ENCODE measurements around the gene MOCS1. TPM values are rescaled to one million over a fixed set of nuclear protein-coding genes. Genes with fewer than 3 reads are reported as not detected.

Gene MOCS1
- total RNA-seq, 2 experiments from 2014 or later = 2.0 to 2.7 TPM

- TF ChIP-seq CTCF (IDR thresholded peaks at IDR 0.05) = no peak
- Mint-ChIP-seq H3K27me3 (peaks cover 6% of the 10 kb centered on the region), H3K36me3 (ENCODE audit: low read depth) (no peaks in the 10 kb centered on the region), H3K27ac (no peak overlapping the region), H3K4me3 (no peak overlapping the region), H3K9me3 (no peaks in the 10 kb centered on the region), H3K4me1 (ENCODE audit: low read depth) (no peaks in the 10 kb centered on the region)
- Histone ChIP-seq H3K27me3 (ENCODE audit: control insufficient read depth in 1 of 2, insufficient read depth in 2 of 2, low read length in 2 of 2) (no peaks in the 10 kb centered on the region), H3K4me3 (ENCODE audit: low read length) (no peak overlapping the region), H3K27ac (ENCODE audit: low read depth in 1 of 2, low read length in 2 of 2) (no peak overlapping the region), H3K9me3 (ENCODE audit: control insufficient read depth in 1 of 2, insufficient read depth in 1 of 2, low read length in 2 of 2) (peaks cover 0 to 5% of the 10 kb centered on the region in 2 experiments), H3K36me3 (ENCODE audit: insufficient read depth, low read length) (no peaks in the 10 kb centered on the region), H3K4me1 (ENCODE audit: insufficient read depth, low read length) (no peaks in the 10 kb centered on the region)
- ChIA-PET POLR2A (no interaction called here), CTCF (no interaction called here)
- no peak for ATAC-seq (ENCODE audit: poor library complexity)
- intact Hi-C loops (cut with DNase I, micrococcal nuclease) = no loop called here
- DNase-seq = no peak
These were observed 45.0 kb downstream of the MOCS1 start for GRCh38 chr6:39889229-39889628.

GRCh38 chr6:39887692-39888450, 46.4 kb downstream of the MOCS1 start:
- Mint-ChIP-seq H3K4me3 (no peak overlapping the region), H3K4me1 (ENCODE audit: low read depth) (no peaks in the 10 kb centered on the region), H3K27ac (no peak overlapping the region), H3K36me3 (ENCODE audit: low read depth) (no peaks in the 10 kb centered on the region), H3K9me3 (no peaks in the 10 kb centered on the region), H3K27me3 (peaks cover 6% of the 10 kb centered on the region)
- ATAC-seq (ENCODE audit: poor library complexity) (no peak), DNase-seq (no peak)
- ChIA-PET CTCF (no interaction called here), POLR2A (no interaction called here)
- no peak for TF ChIP-seq CTCF (IDR thresholded peaks at IDR 0.05)
- intact Hi-C loops (cut with DNase I, micrococcal nuclease) = no loop called here
- peaks cover 0 to 5% of the 10 kb centered on the region in 2 experiments for H3K9me3 ChIP-seq (ENCODE audit: control insufficient read depth in 1 of 2, insufficient read depth in 1 of 2, low read length in 2 of 2)
- no peaks in the 10 kb centered on the region for H3K36me3 ChIP-seq (ENCODE audit: insufficient read depth, low read length)
- no peaks in the 10 kb centered on the region for H3K4me1 ChIP-seq (ENCODE audit: insufficient read depth, low read length)
- no peaks in the 10 kb centered on the region for H3K27me3 ChIP-seq (ENCODE audit: control insufficient read depth in 1 of 2, insufficient read depth in 2 of 2, low read length in 2 of 2)
- no peak overlapping the region for H3K4me3 ChIP-seq (ENCODE audit: low read length)
- H3K27ac ChIP-seq (ENCODE audit: low read depth in 1 of 2, low read length in 2 of 2) = no peak overlapping the region

GRCh38 chr6:39886871-39887270, 47.4 kb downstream of the MOCS1 start:
- Mint-ChIP-seq H3K4me3 (no peak overlapping the region), H3K27me3 (peaks cover 6% of the 10 kb centered on the region), H3K27ac (no peak overlapping the region), H3K9me3 (no peaks in the 10 kb centered on the region), H3K4me1 (ENCODE audit: low read depth) (no peaks in the 10 kb centered on the region), H3K36me3 (ENCODE audit: low read depth) (no peaks in the 10 kb centered on the region)
- H3K27ac ChIP-seq (ENCODE audit: low read depth in 1 of 2, low read length in 2 of 2) = no peak overlapping the region
- H3K4me3 ChIP-seq (ENCODE audit: low read length) = no peak overlapping the region
- H3K36me3 ChIP-seq (ENCODE audit: insufficient read depth, low read length) = no peaks in the 10 kb centered on the region
- CTCF ChIA-PET = no interaction called here
- intact Hi-C loops (cut with DNase I, micrococcal nuclease) = no loop called here
- H3K4me1 ChIP-seq (ENCODE audit: insufficient read depth, low read length) = no peaks in the 10 kb centered on the region
- DNase-seq (no peak), ATAC-seq (ENCODE audit: poor library complexity) (no peak)
- H3K27me3 ChIP-seq (ENCODE audit: control insufficient read depth in 1 of 2, insufficient read depth in 2 of 2, low read length in 2 of 2) = no peaks in the 10 kb centered on the region
- peaks cover 0 to 5% of the 10 kb centered on the region in 2 experiments for H3K9me3 ChIP-seq (ENCODE audit: control insufficient read depth in 1 of 2, insufficient read depth in 1 of 2, low read length in 2 of 2)
- POLR2A ChIA-PET = no interaction called here
- TF ChIP-seq CTCF (IDR thresholded peaks at IDR 0.05) = no peak

All from CD4-positive, alpha-beta T cell (primary cell).